ENCODE measurements around the gene MUC6.
A peak's percentile ranks its signal among the peaks of the same experiment; 100 is the strongest.
"Not testable (repeated sequence)": the region's sequence is repeated elsewhere in the genome, so short reads cannot be mapped to it uniquely, and the experiment has no call there.

MUC6 gene

DNA sequence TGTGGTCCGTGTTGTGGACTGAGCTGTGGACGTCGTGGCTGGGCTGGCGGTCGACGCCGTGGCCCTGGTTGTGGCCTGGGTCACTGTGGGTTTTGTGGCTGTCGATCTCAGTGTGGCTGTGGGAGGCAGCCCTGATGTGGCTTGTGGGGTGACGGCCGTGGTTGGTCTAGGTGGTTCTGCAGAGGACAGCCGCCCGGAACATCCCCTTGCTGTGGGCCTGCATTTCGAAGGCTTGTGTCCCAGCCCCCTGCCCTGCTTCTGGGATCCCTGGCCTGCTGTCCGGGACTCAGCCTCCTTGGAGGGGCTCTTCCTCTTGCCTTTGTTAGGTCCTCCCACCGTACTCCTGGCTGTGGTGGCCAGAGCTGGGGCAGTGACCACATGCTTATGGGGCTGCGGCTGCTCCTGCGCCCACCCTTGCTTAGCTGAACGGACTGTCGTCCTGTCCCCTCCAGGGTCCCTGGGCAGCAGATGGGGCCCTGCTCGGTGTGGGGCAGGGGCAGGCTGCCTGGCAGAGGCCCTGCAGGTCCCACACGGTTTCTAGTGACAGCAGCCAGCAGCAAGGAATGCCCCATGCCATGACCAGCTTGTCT, 17.1 kb downstream of the MUC6 start:
- DNase-seq: no peak

DNA sequence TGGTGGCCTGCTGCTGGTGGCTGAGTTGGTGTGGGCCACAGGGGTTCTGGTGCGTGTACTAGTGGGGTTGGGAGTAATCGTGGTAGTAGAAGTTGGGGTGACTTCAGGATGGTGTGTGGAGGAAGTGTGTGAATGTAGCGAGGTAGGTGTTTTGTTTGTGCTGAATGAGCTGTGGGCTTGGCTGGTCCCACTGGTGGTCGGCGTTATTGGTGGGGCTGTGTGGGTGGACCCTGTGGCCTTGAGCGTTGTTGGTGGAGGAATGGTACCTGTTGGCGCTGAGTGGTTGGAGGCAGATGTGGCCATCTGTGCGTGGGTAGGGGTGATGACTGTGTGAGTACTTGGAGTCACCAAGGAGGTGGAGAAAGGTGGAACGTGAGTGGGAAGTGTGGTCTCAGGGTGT, 18.4 kb downstream of the MUC6 start:
- DNase-seq: no peak

DNA sequence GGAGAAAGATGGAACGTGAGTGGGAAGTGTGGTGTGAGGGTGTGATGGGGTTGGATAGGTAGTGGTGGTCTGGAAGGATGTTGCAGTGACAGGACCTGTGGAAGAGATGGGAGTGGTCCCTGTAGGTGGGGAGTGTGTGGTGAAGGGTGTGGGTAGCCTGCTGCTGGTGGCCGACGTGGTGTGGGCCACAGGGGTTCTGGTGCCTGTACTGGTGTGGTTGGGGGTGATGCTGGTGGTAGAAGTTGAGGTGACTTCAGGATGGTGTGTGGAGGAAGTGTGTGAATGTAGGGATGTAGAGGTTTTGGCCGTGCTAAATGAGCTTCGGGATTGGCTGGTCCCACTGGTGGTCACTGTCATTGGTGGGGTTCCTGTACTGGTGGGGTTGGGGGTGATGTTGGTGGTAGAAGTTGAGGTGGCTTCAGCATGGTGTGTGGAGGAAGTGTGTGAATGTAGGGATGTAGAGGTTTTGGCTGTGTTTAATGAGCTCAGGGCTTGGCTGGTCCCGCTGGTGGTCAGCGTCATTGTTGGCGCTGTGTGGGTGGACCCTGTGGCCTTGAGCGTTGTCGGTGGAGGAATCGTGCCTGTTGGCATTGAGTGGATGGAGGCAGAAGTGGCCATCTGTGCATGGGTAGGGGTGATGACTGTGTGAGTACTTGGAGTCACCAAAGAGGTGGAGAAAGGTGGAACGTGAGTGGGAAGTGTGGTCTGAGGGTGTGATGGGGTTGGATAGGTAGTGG, 19.1 kb downstream of the MUC6 start:
- no peak for DNase-seq

DNA sequence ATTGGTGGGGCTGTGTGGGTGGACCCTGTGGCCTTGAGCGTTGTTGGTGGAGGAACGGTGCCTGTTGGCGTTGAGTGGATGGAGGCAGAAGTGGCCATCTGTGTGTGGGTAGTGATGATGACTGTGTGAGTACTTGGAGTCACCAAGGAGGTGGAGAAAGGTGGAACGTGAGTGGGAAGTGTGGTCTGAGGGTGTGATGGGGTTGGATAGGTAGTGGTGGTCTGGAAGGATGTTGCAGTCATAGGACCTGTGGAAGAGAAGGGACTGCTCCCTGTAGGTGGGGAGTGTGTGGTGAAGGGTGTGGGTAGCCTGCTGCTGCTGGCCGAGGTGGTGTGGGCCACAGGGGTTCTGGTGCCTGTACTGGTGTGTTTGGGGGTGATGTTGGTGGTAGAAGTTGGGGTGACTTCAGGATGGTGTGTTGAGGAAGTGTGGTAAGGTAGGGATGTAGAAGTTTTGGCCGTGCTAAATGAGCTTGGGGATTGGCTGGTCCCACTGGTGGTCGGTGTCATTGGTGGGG, 19.9 kb downstream of the MUC6 start:
- DNase-seq: not testable (repeated sequence)

DNA sequence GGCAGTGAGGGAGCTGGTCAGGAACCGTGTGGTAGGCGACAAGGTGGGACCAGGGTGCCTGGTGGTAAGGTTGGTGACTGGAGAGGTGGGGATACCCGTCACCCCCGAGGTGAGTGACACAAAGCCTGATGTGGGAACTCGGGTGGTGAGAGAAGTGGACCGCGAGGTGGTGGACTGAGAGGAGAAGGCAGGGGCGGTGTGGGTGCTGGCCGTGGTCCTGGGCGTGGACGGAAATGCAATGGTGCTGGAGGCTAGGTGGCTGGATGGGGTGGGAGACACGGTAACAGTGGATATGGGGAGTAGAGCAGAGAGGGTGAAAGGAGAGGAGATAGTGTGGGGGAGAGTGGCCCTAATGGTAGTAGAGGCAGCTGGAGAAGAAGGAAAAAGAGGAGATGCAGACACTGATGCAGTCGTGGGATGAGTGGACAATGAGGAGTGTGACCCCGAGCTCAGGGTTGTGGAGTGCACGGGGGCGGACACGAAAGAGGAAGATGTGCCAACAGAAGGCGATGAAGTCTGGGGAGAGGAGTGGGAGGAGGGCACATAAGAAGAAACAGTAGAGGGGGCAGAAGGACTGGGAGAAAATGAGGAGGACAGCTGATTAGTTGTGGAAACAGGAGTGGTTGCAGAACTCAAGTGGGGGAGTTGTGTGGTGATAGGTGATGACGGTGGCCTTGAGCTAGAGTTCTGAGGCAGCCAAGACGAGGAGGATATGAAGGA, 20.5 kb downstream of the MUC6 start:
- DNase-seq: no peak

DNA sequence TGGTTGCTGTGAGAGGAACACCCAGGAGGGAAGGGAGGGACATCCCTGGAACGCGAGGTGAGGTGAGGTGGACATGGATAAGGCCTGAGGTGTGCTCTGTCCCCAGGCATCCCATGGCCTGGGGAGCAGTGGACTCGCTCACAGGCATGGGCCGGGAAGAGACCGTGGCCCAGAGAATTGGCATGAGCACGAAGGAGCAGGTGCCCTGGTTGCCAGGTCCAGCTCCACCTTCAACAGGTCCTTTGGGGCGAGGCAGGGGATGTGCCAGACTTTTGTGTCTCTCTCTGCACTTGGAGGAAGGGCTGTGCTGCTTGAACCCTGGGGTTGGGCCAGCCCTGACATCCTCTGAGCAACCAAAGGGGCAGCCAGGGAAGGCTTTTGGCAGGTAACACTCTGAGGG, 21.5 kb downstream of the MUC6 start:
- no peak for DNase-seq

DNA sequence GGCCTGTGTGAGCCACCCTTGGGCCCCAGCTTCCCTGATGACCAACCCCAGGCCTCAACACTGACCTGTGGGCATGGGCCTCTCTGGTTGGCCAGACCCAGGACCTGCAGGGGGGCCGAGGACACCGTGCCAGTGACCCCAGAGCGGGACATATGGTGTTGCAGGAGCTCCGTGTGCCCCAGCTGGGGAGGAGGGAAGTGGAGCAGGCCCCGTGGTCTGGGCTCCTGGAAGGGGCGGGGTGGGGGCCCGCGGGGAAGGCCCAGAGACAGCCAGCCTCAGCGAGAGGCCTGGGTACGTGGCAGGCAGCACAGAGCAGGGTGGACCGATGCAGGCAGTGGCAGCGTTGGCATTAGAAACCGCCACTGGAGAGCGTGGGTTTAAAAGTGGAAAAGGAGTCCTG, 22.2 kb downstream of the MUC6 start:
- no peak for DNase-seq

- DNase-seq: no peak
Observed at GRCh38 chr11:1013631-1013935, 22.9 kb downstream of the MUC6 start.

- DNase-seq: peak; percentile 95
Observed at GRCh38 chr11:1012740-1013630, 23.5 kb downstream of the MUC6 start.

GRCh38 chr11:1012291-1012690, 24.2 kb downstream of the MUC6 start:
- no peak for DNase-seq

DNA sequence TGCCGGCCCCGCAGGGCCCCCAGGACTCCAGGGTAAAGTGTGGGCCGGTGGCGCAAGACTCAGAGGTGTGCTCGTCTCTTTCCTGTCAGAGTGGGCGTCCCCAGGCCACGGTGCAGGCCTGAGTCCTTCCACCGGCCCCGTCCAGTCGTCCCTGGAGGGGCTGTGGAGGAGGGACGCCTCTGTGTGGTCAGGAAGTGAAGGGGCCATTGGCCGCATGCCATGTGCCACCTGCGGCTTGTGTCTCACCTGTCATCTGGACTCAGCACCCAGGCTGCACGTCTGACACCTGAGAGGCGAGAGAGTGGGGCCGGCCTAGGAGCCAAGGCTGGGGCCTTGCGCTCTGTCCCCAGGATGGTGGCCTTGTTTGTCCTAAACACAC, 25.2 kb downstream of the MUC6 start:
- DNase-seq: no peak

DNA sequence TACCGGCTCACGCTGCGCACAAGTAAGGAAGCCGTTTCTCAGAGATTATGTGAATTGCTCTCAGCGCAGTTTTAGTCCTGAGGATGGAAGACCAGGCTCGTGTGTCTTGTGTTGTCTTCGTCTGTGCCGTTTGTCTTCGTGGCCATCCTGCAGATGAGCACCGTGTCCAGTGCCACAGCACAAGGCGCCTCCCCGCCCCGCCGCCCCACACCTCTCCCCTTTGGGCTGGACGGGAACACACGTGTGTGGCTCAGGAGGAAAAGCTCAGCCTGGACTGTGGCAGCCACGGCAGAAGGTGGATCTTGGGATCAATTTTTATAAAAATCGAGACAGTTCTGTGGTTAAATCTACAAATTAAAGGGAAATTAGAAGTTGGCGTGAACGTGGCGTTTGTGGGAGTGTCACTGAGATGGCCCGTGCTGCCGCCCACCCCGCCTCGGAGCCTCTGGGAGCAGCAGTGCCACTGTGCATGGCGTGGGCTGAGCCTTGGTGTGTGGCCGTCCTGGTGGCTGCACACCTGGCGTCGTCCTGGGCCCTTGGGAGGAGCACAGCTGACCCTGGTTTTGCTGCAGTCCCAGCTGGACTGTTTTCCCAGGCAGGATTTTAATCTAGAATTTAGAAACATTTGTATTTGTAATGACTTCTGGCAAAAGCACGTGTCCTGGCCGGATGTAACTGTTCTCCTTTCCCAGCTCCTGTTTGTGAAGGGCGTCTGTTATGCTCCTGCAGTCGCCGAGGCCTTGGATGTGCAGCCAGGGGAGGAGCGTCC, 25.8 kb downstream of the MUC6 start:
- no peak for DNase-seq

DNA sequence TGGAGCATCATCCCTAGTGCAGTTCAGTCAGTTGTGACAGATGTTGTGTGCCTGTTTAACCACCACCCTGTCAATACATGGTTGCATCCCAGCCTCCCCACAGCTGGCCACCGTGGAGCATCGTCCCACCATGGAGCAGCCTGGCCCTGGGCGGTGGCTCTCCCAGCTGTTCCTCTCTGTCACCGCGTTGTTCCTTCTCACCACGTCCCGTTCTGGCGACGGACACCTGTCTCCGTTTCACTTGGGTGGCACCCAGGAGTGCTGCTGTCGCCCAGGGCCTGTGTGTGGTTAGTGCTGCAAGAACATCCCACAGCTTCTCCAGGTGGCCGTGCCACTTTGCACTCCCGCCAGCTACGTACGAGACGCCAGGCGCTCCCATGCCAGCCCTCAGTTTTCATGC, 26.5 kb downstream of the MUC6 start:
- no peak for DNase-seq

DNA sequence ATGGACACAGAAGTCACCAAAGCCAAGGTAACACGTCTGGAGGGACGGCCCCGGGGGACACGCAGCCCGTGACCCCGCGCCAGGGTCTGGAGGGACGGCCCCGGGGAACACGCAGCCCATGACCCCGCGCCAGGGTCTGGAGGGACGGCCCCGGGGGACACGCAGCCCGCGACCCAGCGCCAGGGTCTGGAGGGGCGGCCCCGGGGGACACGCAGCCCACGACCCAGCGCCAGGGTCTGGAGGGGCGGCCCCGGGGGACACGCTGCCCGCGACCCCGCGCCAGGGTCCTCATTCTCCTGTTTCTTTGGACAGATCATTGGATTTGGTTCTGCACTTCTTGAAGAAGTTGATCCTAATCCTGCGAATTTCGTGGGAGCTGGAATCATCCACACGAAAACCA, 27.1 kb downstream of the MUC6 start:
- no peak for DNase-seq

DNA sequence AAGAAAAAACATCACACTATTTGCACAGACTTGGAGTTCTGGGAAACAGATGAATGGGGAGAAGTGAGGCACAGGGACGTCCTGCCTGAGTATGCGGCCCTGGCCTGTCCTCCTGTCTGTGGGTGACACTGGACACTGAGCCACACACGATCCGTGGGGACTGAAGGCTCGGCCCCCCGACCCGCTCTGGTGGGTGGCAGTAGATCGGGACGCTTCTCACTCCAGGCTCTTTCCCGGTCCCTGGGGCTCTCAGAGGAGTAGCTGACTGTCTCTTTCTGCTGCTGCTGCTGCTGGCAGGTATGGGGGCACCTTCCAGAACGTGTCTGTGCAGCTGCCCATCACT, 27.7 kb downstream of the MUC6 start:
- no peak for DNase-seq

DNA sequence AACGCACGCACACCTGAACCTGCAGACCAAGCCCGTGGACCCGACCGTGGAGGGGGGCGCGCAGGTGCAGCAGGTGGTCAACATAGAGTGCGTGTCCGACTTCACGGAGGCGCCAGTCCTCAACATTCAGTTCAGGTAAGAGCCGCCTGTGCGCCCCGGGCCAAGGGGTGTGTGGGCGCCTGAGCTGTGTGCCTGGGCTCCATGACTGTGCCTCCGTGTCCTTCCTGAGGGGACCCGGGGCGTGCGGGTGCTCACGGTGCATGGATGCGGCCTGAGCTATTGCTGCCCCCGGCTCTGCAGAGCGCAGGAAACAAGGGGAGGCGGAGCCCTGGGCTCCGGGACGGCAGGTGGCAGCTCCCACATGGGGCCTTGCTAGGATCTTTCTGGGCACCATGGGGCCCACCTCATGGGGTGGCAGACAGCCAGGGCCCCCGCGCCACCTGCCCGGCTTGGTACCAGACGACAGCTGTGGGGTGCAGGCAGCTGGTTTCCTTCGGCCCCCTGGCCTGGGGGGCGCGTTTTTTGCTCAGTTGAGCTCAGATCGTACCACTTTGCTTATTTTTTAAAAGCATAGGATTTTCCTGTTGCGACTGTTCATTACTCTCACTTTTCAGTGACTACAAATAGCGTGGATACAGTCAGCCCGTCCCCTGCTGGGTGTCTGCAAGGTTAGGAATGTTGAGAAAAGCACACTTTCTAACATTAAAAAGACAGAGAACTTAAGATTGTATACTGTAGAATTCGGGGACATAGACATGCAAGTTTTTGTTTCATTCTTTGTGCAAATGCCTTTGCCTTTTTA, 28.3 kb downstream of the MUC6 start:
- DNase-seq: no peak

DNA sequence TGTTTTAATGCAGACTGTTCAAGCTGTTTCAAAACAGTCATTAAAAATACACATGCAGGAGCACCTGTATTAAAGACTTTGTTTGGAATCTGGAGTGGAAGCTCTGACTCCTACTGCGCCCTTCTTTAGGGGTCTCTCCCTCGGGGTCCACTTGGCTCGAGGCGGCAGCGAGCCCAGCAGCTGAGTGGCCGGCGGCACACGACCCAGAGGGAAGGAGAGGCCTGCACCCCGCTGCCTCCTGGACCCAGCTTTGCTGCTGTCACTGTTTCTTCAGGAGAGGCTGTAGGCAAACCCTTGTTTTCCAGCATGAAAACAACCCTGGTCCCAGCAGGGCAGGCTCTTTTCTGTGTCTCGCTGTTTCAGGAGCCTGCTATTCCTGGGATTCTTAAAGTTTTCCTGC, 29.2 kb downstream of the MUC6 start:
- no peak for DNase-seq

GRCh38 chr11:1006762-1007161, 29.8 kb downstream of the MUC6 start:
- DNase-seq: no peak

DNA sequence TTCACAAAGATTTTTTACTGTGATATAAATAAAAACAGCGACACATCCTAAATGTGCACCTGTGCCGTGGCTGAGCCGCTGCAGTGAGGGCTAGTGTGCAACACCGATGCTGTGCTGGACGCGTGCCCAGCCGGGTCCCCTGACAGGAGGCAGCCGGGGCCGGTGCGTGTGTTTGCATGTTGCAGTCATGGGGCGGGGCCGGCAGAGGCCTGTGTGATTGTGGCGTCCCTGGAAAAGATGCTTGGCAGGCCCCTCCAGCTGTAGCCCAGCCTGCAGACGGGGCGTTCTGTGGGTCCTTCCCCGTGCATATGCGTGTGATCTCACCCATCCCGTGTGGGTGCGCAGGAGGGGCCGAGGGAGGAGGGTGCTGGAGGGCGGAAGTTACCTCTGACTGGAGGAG, 30.6 kb downstream of the MUC6 start:
- no peak for DNase-seq

- no peak for DNase-seq
Observed at GRCh38 chr11:1003159-1003558, 33.4 kb downstream of the MUC6 start.

GRCh38 chr11:1002406-1002984, 34.0 kb downstream of the MUC6 start:
- no peak for DNase-seq

Measured in NCI-H146 (cell line).